HG02798 (cell line): ENCODE results near the gene LCLAT1.
"Not testable (repeated sequence)": the region's sequence is repeated elsewhere in the genome, so short reads cannot be mapped to it uniquely, and the experiment has no call there.

Experiments used
- ATAC-seq: cut with Tn5 transposase; IDR thresholded peaks from one replicate; pipeline ENCODE4 v1.9.1; 2021; ENCODE audit warnings: mild to moderate bottlenecking; ENCODE audit not compliant: unreplicated experiment, poor library complexity

Gene LCLAT1

GRCh38 chr2:30484145-30484544, 37.1 kb downstream of the LCLAT1 start:
- no peak for ATAC-seq

GRCh38 chr2:30484995-30485394, 37.9 kb downstream of the LCLAT1 start:
- no peak for ATAC-seq

GRCh38 chr2:30486655-30487054, 39.6 kb downstream of the LCLAT1 start:
- no peak for ATAC-seq

GRCh38 chr2:30487603-30488002, 40.6 kb downstream of the LCLAT1 start:
- ATAC-seq, result no peak

- no peak for ATAC-seq
Measured at GRCh38 chr2:30488012-30488659, 41.1 kb downstream of the LCLAT1 start.

GRCh38 chr2:30491225-30491624, 44.2 kb downstream of the LCLAT1 start:
- ATAC-seq, result no peak

- no peak for ATAC-seq
Measured at GRCh38 chr2:30492185-30492584, 45.1 kb downstream of the LCLAT1 start.

GRCh38 chr2:30492619-30493018, 45.6 kb downstream of the LCLAT1 start:
- no peak for ATAC-seq

- no peak for ATAC-seq
Measured at GRCh38 chr2:30493440-30493839, 46.4 kb downstream of the LCLAT1 start.

GRCh38 chr2:30495896-30496295, 48.9 kb downstream of the LCLAT1 start:
- ATAC-seq, result not testable (repeated sequence)

- ATAC-seq, result no peak
Measured at GRCh38 chr2:30499681-30500080, 52.6 kb downstream of the LCLAT1 start.

GRCh38 chr2:30500699-30501098, 53.7 kb downstream of the LCLAT1 start:
- ATAC-seq, result no peak

- ATAC-seq, result no peak
Measured at GRCh38 chr2:30502310-30502709, 55.3 kb downstream of the LCLAT1 start.

GRCh38 chr2:30503007-30503694, 56.1 kb downstream of the LCLAT1 start:
- ATAC-seq, result no peak

GRCh38 chr2:30503695-30504052, 56.6 kb downstream of the LCLAT1 start:
- no peak for ATAC-seq

GRCh38 chr2:30504731-30505130, 57.7 kb downstream of the LCLAT1 start:
- ATAC-seq, result no peak

GRCh38 chr2:30505500-30506180, 58.6 kb downstream of the LCLAT1 start:
- no peak for ATAC-seq

- ATAC-seq, result not testable (repeated sequence)
Measured at GRCh38 chr2:30507460-30507859, 60.4 kb downstream of the LCLAT1 start.

- no peak for ATAC-seq
Measured at GRCh38 chr2:30509716-30510115, 62.7 kb downstream of the LCLAT1 start.

- ATAC-seq, result no peak
Measured at GRCh38 chr2:30510409-30510808, 63.4 kb downstream of the LCLAT1 start.
